ENCODE results near the gene HADHA.
A peak's percentile ranks its signal among the peaks of the same experiment; 100 is the strongest.

HADHA gene

DNA sequence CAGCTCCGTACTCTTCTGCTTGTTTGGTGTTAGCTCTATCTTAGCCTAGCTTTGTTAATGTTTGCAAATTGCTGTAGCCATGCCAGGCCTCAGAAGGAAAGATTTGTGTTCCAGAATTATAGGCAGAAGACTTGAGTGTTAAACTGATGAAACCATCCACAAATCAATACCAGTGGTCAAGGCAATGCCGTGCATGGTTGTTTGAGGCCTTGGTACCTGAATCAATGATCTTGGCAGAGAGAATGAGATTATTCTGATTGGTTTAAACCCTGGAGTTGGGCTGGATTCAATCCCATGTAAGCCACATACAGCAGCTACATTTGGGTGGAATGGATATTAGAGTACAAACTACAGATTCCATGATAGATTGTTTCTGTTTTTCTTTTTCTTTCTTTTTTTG lies 5.2 kb upstream of the HADHA start:
- TF ChIP-seq FOXM1 (IDR thresholded peaks at IDR 0.05; ENCODE audit: borderline replicate concordance): no peak
- TF ChIP-seq TARDBP (IDR thresholded peaks at IDR 0.05): no peak
- no peak for TF ChIP-seq L3MBTL2 (conservative IDR thresholded peaks at IDR 0.05)
- no peak for TF ChIP-seq FOXK2 (IDR thresholded peaks at IDR 0.05)
- no peak for TF ChIP-seq LEF1 (IDR thresholded peaks at IDR 0.05; ENCODE audit: borderline replicate concordance)
- TF ChIP-seq ELF4 (IDR thresholded peaks at IDR 0.05): no peak
- no peak for TF ChIP-seq SUZ12 (IDR thresholded peaks at IDR 0.05)
- no peak for TF ChIP-seq HDGF (IDR thresholded peaks at IDR 0.05; ENCODE audit: borderline replicate concordance)
- TF ChIP-seq, protein P1, sequence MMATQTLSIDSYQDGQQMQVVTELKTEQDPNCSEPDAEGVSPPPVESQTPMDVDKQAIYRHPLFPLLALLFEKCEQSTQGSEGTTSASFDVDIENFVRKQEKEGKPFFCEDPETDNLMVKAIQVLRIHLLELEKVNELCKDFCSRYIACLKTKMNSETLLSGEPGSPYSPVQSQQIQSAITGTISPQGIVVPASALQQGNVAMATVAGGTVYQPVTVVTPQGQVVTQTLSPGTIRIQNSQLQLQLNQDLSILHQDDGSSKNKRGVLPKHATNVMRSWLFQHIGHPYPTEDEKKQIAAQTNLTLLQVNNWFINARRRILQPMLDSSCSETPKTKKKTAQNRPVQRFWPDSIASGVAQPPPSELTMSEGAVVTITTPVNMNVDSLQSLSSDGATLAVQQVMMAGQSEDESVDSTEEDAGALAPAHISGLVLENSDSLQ (IDR thresholded peaks at IDR 0.05): no peak
- TF ChIP-seq ARNT (IDR thresholded peaks at IDR 0.05): no peak
- TF ChIP-seq CTBP1 (IDR thresholded peaks at IDR 0.05; ENCODE audit: borderline replicate concordance): no peak
- TF ChIP-seq SP1 (IDR thresholded peaks at IDR 0.05): no peak
- TF ChIP-seq NFRKB (IDR thresholded peaks at IDR 0.05): no peak
- no peak for TF ChIP-seq BHLHE40 (IDR thresholded peaks at IDR 0.05; ENCODE audit: borderline replicate concordance)
- no peak for TF ChIP-seq ZNF384 (IDR thresholded peaks at IDR 0.05)
- ChIA-PET CTCF (no interaction called here), POLR2A (no interaction called here)
- DNase-seq (ENCODE audit: extremely low spot score): no peak

DNA sequence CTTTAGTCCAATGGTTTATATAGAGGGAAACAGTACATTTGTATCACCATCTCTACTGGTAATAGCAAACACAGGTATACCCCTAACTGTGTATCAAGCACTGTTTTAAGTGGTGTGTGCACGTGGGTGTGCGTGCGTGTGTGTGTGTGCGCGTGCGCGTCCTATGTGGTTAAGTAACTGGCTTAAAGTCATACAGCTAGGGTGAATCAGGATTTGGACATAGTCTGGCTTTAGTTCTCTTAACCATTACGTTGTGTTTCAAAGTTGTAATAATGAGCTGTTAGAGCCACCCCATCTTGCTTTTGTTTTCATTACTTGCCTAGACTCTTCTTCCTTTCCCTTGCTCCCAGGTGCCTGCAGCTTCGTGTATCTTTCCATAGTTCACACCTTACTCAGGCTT lies 2.4 kb upstream of the HADHA start:
- TF ChIP-seq SUZ12 (IDR thresholded peaks at IDR 0.05) (no peak), LEF1 (IDR thresholded peaks at IDR 0.05; ENCODE audit: borderline replicate concordance) (no peak), SP1 (IDR thresholded peaks at IDR 0.05) (no peak), L3MBTL2 (conservative IDR thresholded peaks at IDR 0.05) (peak; percentile 49), NFRKB (IDR thresholded peaks at IDR 0.05) (no peak)
- no peak for DNase-seq (ENCODE audit: extremely low spot score)
- CTCF ChIA-PET: interaction anchor here (0.7 kb wide), 1 partner anchor 84 kb away, joined by 3 read pairs; no protein-coding TSS in a partner anchor
- POLR2A ChIA-PET: interaction anchor here (1.3 to 2.5 kb wide), 2 partner anchors 12 to 99 kb away, joined by 3 to 7 read pairs; partner anchors contain the start of gene SELENOI

DNA sequence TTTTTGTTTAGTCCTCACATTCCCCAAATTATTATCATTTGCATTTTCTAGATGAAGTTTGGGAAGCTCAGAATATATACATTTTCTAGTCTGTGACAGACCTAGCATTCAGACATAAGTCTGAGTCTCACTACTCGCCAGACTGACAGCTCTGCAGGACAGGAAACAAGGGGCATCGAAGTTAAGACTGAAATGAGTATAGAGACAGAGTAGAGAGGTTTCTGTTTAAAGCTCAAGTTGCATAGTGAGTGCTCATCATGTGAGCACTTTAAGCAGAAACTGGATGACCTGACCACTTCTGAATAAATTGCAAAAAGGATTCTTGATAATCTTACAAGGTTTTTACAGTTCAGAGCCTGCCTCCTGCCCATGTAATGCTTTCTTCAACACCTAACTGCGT lies 1.4 kb upstream of the HADHA start:
- no peak for TF ChIP-seq HDGF (IDR thresholded peaks at IDR 0.05; ENCODE audit: borderline replicate concordance)
- TF ChIP-seq, protein P1 (IDR thresholded peaks at IDR 0.05): peak; percentile 65
- ChIA-PET CTCF (no interaction called here), POLR2A (interaction anchor here (1.0 to 2.5 kb wide), 6 partner anchors 13 to 100 kb away, joined by 3 to 7 read pairs (median 3); partner anchors contain the start of gene SELENOI)
- no peak for DNase-seq (ENCODE audit: extremely low spot score)

DNA sequence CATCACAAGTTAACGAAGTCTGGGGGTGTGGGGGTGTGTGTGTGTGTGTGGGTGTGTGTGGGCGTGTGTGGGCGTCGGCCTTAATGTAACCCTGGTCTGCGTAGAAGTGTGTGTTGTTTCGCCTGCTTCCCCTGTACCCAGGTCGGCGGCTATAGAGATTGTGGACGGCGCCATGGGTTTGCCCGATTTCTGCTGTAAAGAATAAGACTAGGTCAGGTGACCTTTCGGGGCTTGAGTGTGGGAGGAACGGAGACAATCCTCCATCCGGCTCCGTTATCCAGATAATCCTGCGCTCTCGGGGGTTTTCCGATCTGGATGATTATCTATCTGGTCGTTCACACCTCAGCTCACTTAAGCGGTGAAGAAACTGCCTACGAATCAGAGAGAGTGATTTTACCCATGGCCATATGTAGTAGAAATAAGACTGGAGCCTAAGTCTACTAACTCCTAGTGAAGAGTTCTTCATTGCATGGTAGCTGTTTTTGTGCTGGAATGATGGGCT lies 850 bp upstream of the HADHA start:
- ChIA-PET CTCF (no interaction called here), POLR2A (interaction anchor here (1.0 to 2.5 kb wide), 7 partner anchors 14 to 100 kb away, joined by 3 to 7 read pairs (median 3); partner anchors contain the start of gene SELENOI)
- no peak for TF ChIP-seq SP1 (IDR thresholded peaks at IDR 0.05)
- TF ChIP-seq, protein P1 (IDR thresholded peaks at IDR 0.05): no peak
- TF ChIP-seq SUZ12 (IDR thresholded peaks at IDR 0.05): no peak
- no peak for TF ChIP-seq HDGF (IDR thresholded peaks at IDR 0.05; ENCODE audit: borderline replicate concordance)
- no peak for TF ChIP-seq ARNT (IDR thresholded peaks at IDR 0.05)
- no peak for TF ChIP-seq FOXM1 (IDR thresholded peaks at IDR 0.05; ENCODE audit: borderline replicate concordance)
- no peak for TF ChIP-seq TARDBP (IDR thresholded peaks at IDR 0.05)
- TF ChIP-seq LEF1 (IDR thresholded peaks at IDR 0.05; ENCODE audit: borderline replicate concordance): no peak
- no peak for TF ChIP-seq FOXK2 (IDR thresholded peaks at IDR 0.05)
- TF ChIP-seq NFRKB (IDR thresholded peaks at IDR 0.05): no peak
- no peak for TF ChIP-seq FOXA1 (IDR thresholded peaks at IDR 0.05)
- TF ChIP-seq L3MBTL2 (conservative IDR thresholded peaks at IDR 0.05): no peak
- no peak for TF ChIP-seq BHLHE40 (IDR thresholded peaks at IDR 0.05; ENCODE audit: borderline replicate concordance)
- no peak for TF ChIP-seq ELF4 (IDR thresholded peaks at IDR 0.05)
- TF ChIP-seq ZNF384 (IDR thresholded peaks at IDR 0.05): no peak
- TF ChIP-seq CTBP1 (IDR thresholded peaks at IDR 0.05; ENCODE audit: borderline replicate concordance): no peak
- peak; percentile 42 for DNase-seq (ENCODE audit: extremely low spot score)

DNA sequence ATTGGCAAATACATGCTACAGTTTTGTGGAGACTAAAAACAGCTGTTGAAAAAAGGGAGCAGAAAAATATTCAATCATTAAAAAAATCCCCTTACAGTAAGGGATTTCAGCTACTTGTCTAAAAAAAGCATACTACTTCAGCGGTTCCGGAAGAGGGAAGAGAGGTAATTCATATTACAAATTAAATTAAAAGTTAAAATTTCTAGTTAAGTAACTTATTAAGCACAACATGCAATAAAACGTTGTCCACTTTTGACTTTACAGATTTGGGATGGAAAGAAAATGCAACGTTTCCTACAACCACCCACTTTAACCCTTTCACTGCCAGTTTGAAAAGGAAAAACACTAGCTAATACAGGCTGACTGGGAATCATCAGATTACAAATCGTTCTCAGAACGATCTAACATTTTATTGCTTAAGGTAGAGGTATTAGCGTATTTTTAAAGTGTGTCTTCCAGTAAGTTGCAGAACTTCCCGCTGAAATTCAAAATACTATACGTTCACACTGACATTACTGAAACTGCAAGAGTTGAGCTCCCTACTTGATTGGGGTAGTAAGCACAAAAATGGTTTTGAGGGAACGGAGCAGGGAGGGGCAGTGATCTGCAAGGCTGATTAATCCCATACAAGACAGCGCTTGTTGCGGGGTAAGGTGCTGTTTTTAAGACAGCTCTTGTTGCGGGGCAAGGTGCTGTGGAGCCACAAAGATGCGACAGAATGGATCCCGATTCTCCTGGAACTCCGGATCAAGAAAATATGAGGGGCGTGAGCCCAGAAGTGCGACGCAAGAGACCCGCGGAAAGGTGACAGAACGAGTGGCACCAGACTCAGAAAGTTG lies 743 bp downstream of the HADHA start:
- peak; percentile 16 for DNase-seq (ENCODE audit: extremely low spot score)
- ChIA-PET POLR2A (interaction anchor here (0.6 to 2.0 kb wide), 13 partner anchors 10 to 365 kb away, joined by 3 to 5 read pairs (median 4); partner anchors contain the start of gene SELENOI), CTCF (interaction anchor here (0.9 kb wide), 1 partner anchor 827 kb away, joined by 3 read pairs; the partner anchor contains the start of gene OST4)
- TF ChIP-seq, protein P1 (IDR thresholded peaks at IDR 0.05): no peak
- TF ChIP-seq NFRKB (IDR thresholded peaks at IDR 0.05): no peak

All from HEK293T (cell line).